ENCODE measurements around the gene IL1RAP.

The IL1RAP gene

GRCh38 chr3:190588570-190588969, 74.7 kb downstream of the IL1RAP start:
- H3K4me3 ChIP-seq (ENCODE audit: low read length), result no peak overlapping the region
- no peak for TF ChIP-seq ZNF274 (IDR thresholded peaks at IDR 0.05; ENCODE audit: low read depth, low read length)

GRCh38 chr3:190589326-190589725, 75.4 kb downstream of the IL1RAP start:
- no peak for TF ChIP-seq ZNF274 (IDR thresholded peaks at IDR 0.05; ENCODE audit: low read depth, low read length)
- no peak overlapping the region for H3K4me3 ChIP-seq (ENCODE audit: low read length)

DNA sequence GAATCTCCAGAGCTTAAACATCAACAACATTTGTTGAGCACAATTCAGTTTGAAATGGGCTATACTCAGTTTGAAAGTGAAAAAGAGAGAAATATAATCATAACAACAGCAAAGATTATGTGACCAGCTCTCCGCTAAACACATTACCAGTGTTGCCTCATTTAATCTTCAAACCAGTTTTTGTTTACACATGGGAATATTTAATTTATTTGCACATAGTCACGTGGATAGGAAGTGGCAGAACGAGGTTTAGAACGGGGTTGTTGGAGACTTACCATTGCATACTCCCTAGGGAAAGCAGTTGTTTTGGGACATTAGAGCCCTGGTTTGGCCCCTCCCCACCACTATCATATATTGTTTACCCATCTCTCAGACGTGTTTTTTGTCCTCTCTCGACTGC, 77.2 kb downstream of the IL1RAP start:
- no peak overlapping the region for H3K4me3 ChIP-seq (ENCODE audit: low read length)
- TF ChIP-seq ZNF274 (IDR thresholded peaks at IDR 0.05; ENCODE audit: low read depth, low read length), result no peak

DNA sequence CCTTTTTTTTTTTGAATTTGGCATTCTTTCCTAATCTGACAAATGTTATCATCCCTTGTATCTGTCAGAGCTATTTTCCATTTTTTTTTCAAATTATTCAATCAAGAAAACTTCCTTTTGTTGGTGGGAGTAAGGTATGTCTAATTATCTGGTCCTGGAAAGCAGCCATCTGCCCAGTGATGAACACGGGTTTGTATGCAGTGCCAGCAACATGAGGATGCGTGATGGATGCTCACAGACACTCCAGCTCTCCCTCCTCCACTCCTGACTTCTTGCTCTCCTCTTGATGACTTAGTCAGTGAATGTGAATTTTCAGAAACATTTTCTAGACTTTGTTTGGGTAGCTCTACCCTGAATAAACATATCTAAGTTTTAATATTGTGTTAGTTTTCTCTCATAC, 79.2 kb downstream of the IL1RAP start:
- no peak for TF ChIP-seq ZNF274 (IDR thresholded peaks at IDR 0.05; ENCODE audit: low read depth, low read length)
- no peak overlapping the region for H3K4me3 ChIP-seq (ENCODE audit: low read length)

GRCh38 chr3:190594171-190594570, 80.3 kb downstream of the IL1RAP start:
- no peak overlapping the region for H3K4me3 ChIP-seq (ENCODE audit: low read length)
- no peak for TF ChIP-seq ZNF274 (IDR thresholded peaks at IDR 0.05; ENCODE audit: low read depth, low read length)

DNA sequence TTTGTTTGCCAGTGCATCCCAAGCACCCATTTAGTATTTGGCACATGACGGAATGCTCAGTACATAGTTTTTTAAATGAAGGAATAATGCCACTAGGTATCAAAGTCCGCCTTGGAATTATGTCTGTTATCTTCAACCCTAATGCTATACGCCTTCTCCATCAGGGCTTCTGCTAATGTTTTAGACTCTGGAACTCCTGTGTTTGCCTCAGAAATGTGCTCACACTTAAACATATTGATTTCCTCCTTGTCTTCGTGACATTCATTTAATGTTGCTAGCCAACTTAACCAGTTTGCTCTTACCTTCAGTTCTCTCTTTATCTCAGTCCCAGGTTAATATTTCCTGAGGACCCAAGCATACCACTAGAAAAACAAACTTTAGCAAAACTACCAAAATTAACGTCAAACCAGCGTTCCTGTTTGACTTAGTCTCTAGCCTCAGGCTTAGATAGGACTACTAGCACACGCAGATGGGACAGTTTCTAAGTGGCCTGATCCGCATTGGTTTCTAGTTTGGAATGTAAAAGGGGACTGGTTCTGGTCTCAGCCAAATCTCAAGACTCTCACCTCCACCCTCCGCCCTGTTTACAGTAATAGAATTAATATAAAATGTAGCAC, 81.4 kb downstream of the IL1RAP start:
- H3K4me3 ChIP-seq (ENCODE audit: low read length), result no peak overlapping the region
- TF ChIP-seq ZNF274 (IDR thresholded peaks at IDR 0.05; ENCODE audit: low read depth, low read length), result no peak

DNA sequence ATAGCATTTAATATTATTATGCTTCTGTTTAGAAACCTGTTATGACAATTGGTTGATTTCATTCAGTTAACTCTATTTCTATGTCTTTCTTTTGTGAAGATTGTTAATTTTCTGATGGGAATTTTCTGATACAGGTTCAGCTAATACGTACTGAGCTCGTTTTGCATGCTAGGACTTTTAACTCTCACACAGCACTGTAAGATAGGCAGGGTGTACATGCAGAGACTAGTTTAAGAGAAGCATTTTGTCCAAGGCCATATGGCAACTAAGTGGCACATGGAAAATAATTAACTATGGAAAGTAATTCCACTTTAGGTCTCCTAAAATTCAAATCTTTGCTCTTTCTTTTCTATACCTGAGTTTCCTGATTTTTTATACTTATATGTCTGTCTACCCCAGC, 81.9 kb downstream of the IL1RAP start:
- no peak for TF ChIP-seq ZNF274 (IDR thresholded peaks at IDR 0.05; ENCODE audit: low read depth, low read length)
- no peak overlapping the region for H3K4me3 ChIP-seq (ENCODE audit: low read length)

DNA sequence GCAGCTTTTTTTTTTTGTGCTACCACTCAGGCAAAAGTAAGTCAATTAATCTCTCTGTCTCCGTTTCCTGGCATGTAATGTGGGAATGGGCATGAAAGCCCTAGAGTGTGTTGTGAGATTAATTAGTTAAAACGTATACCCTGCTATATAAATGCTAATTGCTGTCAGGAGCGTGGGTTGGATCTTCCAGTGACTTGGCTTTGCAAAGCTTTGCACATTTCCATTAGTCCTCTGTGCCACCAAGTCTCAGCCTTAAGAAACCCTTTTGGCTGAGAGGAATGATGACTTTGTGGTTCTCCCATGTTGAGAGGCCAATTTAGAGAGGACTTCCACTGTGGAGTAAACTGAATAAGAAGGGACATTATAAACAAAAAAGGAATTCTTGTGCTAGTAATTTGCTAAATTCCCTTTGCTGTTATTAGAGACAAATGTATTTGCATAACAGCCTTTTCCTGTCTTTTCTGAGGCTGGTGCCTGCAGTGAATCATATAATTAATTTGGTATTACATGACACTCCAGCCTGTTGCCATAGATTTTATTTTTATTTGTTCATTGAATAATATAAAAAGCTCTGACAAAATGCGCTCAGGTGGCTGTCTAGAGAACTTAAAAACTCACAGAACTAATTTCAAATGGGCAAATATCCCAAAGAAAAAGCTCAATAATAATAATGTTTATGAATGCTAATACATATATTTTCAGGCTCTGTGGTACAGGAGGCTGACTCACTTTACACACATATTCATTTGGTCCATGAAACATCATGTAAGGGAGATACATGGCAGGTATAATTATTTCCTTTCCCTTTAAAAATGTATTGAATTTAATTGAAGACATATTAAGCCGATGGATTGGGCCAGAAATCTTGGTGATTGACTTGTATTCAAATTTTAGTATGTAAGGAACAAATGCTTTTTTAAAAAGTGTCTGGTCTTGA, 82.7 kb downstream of the IL1RAP start:
- TF ChIP-seq ZNF274 (IDR thresholded peaks at IDR 0.05; ENCODE audit: low read depth, low read length), result no peak
- no peak overlapping the region for H3K4me3 ChIP-seq (ENCODE audit: low read length)

GRCh38 chr3:190597291-190597690, 83.4 kb downstream of the IL1RAP start:
- no peak for TF ChIP-seq ZNF274 (IDR thresholded peaks at IDR 0.05; ENCODE audit: low read depth, low read length)

DNA sequence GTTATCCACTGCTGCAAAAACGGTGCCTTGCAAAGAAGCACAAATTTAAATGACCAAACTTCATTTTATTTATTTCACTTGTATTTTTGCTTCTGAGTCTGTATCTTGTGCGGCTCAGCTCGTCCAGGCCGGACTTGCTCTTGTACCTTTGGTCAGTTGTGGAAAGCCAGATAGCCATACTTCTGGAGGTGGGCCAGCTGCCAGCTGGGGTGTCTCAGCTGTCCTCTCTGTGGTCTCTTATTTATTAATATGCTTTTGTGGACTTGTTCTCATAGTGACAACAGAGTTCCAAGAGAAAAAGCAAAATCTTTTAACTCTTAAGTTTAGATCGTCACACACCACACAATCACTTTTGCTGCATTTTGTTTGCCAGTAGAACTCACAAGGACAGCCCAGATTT, 87.7 kb downstream of the IL1RAP start:
- no peak for TF ChIP-seq ZNF274 (IDR thresholded peaks at IDR 0.05; ENCODE audit: low read depth, low read length)
- H3K4me3 ChIP-seq (ENCODE audit: low read length), result no peak overlapping the region

More at GRCh38 chr3:190597291-190597690, 83.4 kb downstream of the IL1RAP start:
- no peak overlapping the region for H3K4me3 ChIP-seq (ENCODE audit: low read length)

DNA sequence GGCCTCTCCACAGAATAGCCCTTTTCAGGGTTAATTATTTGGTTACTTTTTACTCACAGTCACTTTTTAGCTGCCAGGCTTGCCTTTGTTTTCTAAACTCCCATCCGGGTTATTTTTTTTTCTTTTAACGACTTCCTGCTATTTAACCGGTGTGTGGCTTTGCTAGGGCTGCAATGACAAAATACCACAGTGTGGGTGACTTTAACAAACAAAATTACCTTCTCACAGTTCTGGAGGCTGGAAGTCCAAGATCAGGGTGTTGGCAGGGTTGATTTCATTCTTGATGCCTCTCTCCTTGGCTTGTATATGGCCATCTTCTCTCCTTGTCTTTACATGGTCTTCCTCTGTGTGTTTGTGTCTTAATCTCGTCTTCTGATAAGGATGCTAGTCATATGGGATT, 91.5 kb downstream of the IL1RAP start:
- TF ChIP-seq ZNF274 (IDR thresholded peaks at IDR 0.05; ENCODE audit: low read depth, low read length), result no peak

GRCh38 chr3:190606596-190606995, 92.7 kb downstream of the IL1RAP start:
- no peak overlapping the region for H3K4me3 ChIP-seq (ENCODE audit: low read length)
- no peak for TF ChIP-seq ZNF274 (IDR thresholded peaks at IDR 0.05; ENCODE audit: low read depth, low read length)

More for the DNA sequence above, 91.5 kb downstream of the IL1RAP start:
- no peak overlapping the region for H3K4me3 ChIP-seq (ENCODE audit: low read length)

GRCh38 chr3:190607021-190607420, 93.1 kb downstream of the IL1RAP start:
- H3K4me3 ChIP-seq (ENCODE audit: low read length), result no peak overlapping the region
- no peak for TF ChIP-seq ZNF274 (IDR thresholded peaks at IDR 0.05; ENCODE audit: low read depth, low read length)

GRCh38 chr3:190608850-190609589, 95.1 kb downstream of the IL1RAP start:
- no peak overlapping the region for H3K4me3 ChIP-seq (ENCODE audit: low read length)
- no peak for TF ChIP-seq ZNF274 (IDR thresholded peaks at IDR 0.05; ENCODE audit: low read depth, low read length)

Data from GM08714 (cell line).